HG02623 (cell line): ENCODE data around the gene UPF1.

Experiments
- ATAC-seq: cut with Tn5 transposase; IDR thresholded peaks from one replicate; pipeline ENCODE4 v1.9.1; 2021; ENCODE audit warnings: moderate library complexity; ENCODE audit not compliant: unreplicated experiment

The UPF1 gene

DNA sequence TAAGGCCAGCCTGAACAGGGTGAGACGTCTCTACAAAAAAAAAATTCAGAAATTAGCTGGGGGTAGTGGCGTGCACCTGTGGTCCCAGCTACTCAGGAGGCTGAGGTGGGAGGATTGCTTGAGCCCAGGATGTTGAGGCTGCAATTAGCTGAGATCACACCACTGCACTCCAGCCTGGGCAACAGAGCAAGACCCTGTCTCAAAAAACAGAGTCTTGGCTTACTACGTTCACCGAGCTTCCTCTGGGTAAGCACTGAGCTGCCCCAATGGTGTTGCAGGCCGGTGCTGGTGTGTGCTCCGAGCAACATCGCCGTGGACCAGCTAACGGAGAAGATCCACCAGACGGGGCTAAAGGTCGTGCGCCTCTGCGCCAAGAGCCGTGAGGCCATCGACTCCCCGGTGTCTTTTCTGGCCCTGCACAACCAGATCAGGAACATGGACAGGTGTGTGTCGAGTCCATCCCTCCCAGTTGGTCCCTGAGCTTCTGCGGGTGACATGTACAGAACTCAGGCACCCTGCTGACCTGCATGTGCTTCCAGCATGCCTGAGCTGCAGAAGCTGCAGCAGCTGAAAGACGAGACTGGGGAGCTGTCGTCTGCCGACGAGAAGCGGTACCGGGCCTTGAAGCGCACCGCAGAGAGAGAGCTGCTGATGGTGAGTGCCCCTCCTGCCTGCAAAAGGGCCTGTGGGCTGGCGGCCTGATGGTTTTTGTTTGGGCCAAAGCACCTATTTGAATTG is 24.1 kb downstream of the UPF1 start:
- no peak for ATAC-seq

- ATAC-seq, result no peak
Measured at GRCh38 chr19:18856385-18857126, 24.8 kb downstream of the UPF1 start.

GRCh38 chr19:18857223-18857622 is 25.5 kb downstream of the UPF1 start:
- no peak for ATAC-seq

DNA sequence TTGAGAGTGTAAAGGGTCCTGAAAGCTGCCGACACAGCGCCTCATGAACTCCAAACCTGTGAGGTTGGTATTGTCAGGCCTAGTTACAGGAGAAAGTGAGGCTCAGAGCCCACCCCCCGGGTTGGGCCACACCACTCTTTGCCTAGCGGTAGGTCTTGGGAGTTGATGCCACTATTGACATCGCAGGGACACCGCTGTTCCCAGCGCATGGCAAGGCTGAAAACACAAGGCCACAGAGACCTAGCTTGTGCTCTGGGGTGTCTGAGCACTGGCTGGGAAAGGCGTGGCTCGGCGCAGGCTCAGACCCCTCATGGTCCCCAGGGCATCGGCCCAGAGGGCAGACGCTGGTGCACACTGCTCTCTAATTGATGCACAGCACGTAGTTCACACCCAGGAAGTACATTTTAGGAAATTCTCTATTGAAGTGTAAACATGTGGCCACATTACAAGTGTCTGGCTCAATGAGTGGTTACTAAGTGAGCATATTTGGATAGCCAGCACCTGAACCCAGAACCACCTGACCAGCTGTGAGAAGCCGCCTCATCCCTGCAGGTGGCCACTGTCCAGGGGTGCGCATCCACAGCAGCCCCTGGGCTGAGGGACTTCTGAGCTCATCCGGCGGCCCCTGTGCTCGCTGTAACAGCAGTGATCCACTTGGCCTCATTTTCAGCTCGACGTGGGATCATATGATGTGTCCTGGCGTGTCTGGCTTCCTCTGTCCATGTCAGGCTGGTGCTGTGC is 27.3 kb downstream of the UPF1 start:
- no peak for ATAC-seq

DNA sequence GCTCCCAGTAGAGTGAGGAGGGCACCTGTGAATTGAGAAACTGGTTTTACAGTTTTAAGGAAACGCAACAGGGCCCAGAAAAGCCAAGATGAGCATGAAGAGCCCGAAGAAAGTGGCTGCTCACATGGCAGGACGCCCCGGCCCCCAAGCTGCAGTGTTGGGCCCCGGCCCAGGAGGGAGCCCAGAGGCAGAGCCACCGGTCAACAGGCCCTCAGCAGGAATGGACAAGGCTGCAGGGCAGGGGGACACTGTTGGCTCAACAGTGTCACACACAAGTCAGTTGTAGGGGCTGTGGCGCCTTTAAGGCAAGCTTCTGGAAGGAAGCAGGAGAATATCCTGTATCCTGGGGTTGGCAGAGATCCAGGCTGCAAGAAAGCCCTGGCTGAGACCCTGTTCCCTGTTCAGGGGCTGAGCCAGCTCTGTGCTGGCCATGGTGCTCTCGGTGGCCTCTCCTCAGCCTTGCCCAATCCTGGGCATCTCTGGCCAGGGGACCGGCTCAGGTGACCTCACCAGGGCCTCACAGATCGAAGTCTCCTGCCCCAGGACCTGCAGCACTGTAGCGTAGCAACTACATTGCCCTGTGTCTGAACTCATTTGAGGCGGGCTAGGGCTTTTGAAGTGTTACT is 28.0 kb downstream of the UPF1 start:
- ATAC-seq, result no peak

GRCh38 chr19:18860302-18860700 is 28.5 kb downstream of the UPF1 start:
- no peak for ATAC-seq

DNA sequence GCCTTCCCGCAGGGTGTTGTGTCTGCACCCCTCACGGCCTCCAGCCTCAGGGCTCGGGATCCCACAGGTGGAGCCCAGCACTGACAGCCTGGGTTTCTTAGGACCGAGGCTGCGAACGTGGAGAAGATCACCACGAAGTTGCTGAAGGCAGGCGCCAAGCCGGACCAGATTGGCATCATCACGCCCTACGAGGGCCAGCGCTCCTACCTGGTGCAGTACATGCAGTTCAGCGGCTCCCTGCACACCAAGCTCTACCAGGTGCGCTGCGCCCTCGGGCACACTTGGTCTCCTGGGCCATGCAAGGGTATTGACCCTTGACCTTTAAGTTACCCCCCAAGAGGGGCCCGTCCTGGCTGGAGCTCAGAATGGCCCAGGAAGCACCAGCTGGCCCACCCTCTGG is 29.0 kb downstream of the UPF1 start:
- ATAC-seq, result no peak

GRCh38 chr19:18861235-18861634 is 29.5 kb downstream of the UPF1 start:
- no peak for ATAC-seq

DNA sequence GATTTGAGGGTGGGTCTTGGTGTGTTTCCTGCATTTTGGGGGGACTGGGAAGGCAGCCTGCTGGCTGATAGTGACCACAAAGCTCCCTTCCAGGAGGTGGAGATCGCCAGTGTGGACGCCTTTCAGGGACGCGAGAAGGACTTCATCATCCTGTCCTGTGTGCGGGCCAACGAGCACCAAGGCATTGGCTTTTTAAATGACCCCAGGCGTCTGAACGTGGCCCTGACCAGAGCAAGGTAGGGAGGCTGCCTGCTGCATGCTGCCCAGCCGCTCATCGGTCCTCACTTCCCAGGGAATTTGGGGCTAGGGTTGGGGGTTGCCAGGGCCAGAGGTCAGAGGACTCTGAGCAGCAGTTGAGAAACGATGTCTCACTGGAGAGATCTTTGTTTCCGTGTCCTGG is 30.2 kb downstream of the UPF1 start:
- ATAC-seq, result no peak

- no peak for ATAC-seq
Measured at GRCh38 chr19:18862976-18863842, 31.4 kb downstream of the UPF1 start.

DNA sequence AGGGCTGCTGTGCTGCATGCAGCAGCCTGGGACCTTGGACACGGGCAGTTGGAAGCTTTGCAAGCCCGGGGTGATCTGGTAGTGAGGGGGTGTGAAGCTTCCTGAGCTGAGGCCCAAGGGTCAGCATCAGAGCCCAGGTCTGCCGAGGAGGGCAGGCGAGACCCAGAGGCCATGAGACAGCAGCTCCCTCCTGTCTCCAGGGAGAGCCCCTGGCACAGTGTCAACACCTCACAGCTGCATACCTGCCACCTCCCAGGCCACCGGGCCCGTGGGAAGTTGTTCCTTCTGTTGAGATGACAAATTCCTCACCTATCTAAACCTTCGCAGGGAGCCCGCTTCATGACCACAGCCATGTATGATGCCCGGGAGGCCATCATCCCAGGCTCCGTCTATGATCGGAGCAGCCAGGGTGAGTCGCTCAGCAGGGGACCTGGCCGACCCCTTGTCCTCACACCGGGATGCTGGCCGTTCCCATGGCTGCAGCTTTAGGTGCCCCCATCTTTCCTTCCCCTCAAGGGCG is 32.1 kb downstream of the UPF1 start:
- ATAC-seq, result no peak

GRCh38 chr19:18865106-18865972 is 33.6 kb downstream of the UPF1 start:
- no peak for ATAC-seq

DNA sequence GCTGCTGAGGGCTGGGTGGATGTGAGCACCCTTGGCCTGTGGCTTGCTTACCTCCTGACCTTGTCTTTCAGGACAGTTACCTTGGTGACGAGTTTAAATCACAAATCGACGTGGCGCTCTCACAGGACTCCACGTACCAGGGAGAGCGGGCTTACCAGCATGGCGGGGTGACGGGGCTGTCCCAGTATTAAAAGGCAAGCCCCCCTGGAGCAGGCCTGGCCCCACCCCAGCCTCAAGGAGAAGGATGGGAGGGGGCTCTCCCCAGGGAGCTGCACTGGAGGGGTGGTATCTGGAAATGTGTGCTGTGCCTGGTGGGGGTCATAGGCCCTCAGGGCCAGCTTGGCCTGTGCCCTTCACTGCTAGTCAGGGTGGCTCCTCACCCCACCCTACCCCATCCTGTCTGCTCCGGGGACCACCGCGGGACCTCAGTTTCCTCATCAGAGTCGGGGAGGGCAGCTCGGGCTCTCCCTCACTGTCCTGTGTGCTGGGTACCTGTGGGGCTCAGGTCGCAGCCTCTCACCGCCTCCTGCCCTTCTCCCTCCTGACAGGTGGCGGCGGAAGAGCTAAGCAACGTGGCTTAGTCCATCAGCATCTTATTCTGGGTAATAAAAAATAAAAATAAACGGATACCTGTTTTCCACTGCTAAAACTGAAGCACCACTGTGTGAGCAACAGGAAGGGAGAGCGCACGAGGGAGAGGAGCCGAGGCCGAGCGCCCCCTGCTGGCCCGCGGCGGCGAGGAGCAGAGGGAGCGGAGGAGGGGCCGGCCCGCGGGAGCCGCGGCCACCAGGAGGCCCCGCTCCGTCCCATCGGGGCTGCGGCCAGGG is 34.4 kb downstream of the UPF1 start:
- ATAC-seq, result no peak

DNA sequence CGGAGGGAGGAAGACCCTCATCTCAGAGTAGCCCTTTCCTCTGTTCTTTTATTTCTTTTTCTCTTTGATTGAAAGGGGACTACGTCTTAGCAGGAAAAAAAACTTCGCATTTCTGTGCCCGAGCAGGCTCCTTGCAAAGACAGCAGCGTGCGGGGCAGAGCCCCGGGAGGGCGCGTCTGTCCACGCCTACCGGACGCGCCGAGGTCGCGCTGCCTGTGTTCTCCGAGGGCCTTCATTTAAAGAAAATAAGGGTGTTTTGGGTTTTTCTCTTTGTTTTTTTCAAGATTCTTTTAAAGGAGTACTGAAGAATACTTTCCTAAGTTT is 35.0 kb downstream of the UPF1 start:
- ATAC-seq, result no peak

- no peak for ATAC-seq
Measured at GRCh38 chr19:18867199-18867598, 35.4 kb downstream of the UPF1 start.

DNA sequence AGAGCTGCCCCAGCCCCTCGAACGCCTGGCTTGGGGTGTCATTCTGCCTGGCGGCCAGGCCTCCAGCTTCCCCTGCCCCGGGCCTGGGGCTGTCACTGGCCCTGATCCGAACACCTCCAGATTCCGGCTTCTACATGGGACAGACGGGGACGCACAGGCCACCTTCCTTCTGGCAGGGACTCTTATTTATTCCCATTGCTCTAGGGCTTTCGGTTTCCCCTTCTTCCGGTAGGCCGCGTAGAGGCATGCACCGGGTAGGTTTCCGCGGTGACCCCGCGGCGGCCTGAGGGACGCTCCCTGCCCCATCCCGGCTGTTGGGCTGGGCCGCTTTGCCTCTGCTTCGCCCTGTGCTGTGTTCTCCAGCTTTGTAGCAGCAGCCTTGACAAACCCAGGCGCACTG is 36.0 kb downstream of the UPF1 start:
- no peak for ATAC-seq

- no peak for ATAC-seq
Measured at GRCh38 chr19:18868380-18869022, 36.7 kb downstream of the UPF1 start.

- no peak for ATAC-seq
Measured at GRCh38 chr19:18869023-18869618, 37.4 kb downstream of the UPF1 start.
